Spleen (tissue), 11 donors: Measurements from ENCODE around the gene KRT10. TPM values are rescaled to one million over a fixed set of nuclear protein-coding genes. Genes with fewer than 3 reads are reported as not detected.

Experiments used
- DNase-seq: peaks from one replicate; pipeline ENCODE4 v3.0.0-alpha.2; 2020
- H3K27ac ChIP-seq, 8 donors: fragments of 200-600 bp; sonication (generic) in 7 of 8; 1 replicate in 4 of 8; 2 replicates in 4 of 8; pipeline versions ENCODE4 v1.5.0 to v1.8.0; 2016 to 2021; ENCODE audit warnings: inconsistent platforms in 4 of 8, mild to moderate bottlenecking in 4 of 8, moderate library complexity in 1 of 8
- H3K27me3 ChIP-seq, 7 donors: fragments of 200-600 bp; sonication (generic) in 6 of 7; replicated peaks in 1 of 7; 1 replicate in 4 of 7; 2 replicates in 3 of 7; pipeline versions ENCODE4 v1.5.0 to v1.8.0; 2016 to 2021; ENCODE audit warnings: inconsistent platforms in 3 of 7, mild to moderate bottlenecking in 1 of 7
- H3K36me3 ChIP-seq, 6 donors: fragments of 200-600 bp; sonication (generic) in 5 of 6; 1 replicate in 4 of 6; 2 replicates in 2 of 6; pipeline versions ENCODE4 v1.5.0 to v1.8.0; 2016 to 2021; ENCODE audit warnings: inconsistent platforms in 2 of 6
- H3K4me1 ChIP-seq, 6 donors: fragments of 200-600 bp; sonication (generic) in 5 of 6; 1 replicate in 3 of 6; 2 replicates in 3 of 6; pipeline versions ENCODE4 v1.5.0 to v1.8.0; 2016 to 2021; ENCODE audit warnings: inconsistent platforms in 3 of 6
- H3K4me3 ChIP-seq, 8 donors: fragments of 200-600 bp; sonication (generic) in 7 of 8; 1 replicate in 4 of 8; 2 replicates in 4 of 8; pipeline versions ENCODE4 v1.5.0 to v1.8.0; 2016 to 2021; ENCODE audit warnings: inconsistent platforms in 4 of 8, mild to moderate bottlenecking in 4 of 8, moderate library complexity in 2 of 8
- H3K9me3 ChIP-seq, 8 donors: fragments of 200-600 bp; sonication (generic) in 7 of 8; 1 replicate in 4 of 8; 2 replicates in 4 of 8; pipeline versions ENCODE4 v1.5.0 to v1.8.0; 2016 to 2021; ENCODE audit warnings: inconsistent platforms in 4 of 8
- CTCF ChIP-seq, 11 experiments: fragments of 200-600 bp in 7 of 11; fragments of 450-650 bp in 4 of 11; sonication (generic) in 4 of 11; IDR thresholded peaks in 8 of 11; conservative IDR thresholded peaks in 3 of 11; 1 replicate in 7 of 11; 2 replicates in 4 of 11; pipeline versions ENCODE4 v1.4.0 to v1.8.0; 2016 to 2021; ENCODE audit warnings: antibody characterized with exemption in 11 of 11, inconsistent platforms in 4 of 11, mild to moderate bottlenecking in 1 of 11
- POLR2A ChIP-seq, 3 donors: fragments of 450-650 bp; IDR thresholded peaks; one replicate each; pipeline ENCODE4 v1.5.1; 2017; ENCODE audit warnings: antibody characterized with exemption in 3 of 3, mild to moderate bottlenecking in 1 of 3
- POLR2AphosphoS5 ChIP-seq, 3 donors: sonication (generic); formaldehyde crosslinking; IDR thresholded peaks; one replicate each; pipeline ENCODE4 v1.5.1; 2017; ENCODE audit warnings: antibody characterized with exemption in 3 of 3
- whole genome bisulfite sequencing, 5 donors: extraction: QIAGEN DNeasy Blood & Tissue Kit in 3 of 5; methylation state at CpG; one replicate each; pipeline versions ENCODE4 v1.1.5 to v1.1.7; 2013 to 2018; 5-methylcytosine and 5-hydroxymethylcytosine counted together
- intact Hi-C: fragments of 100-400 bp; cut with DNase I; formaldehyde crosslinking; loops from one replicate; pipeline ENCODE4 v1.15.0; 2023; ENCODE audit warnings: low total_unique reads
- polyA plus RNA-seq, 3 donors: library from polyadenylated mRNA; stranded (reverse); fragments of 200-250 nt; gene quantifications; one replicate each; pipeline ENCODE4 v1.2.1, GENCODE V29; 2013
- total RNA-seq, 7 donors: library from RNA; depleted of rRNA in 3 of 7; stranded (reverse); fragments of >200 nt in 3 of 7; fragmentation: NEBNext Ultra II Directional in 4 of 7; extraction: Animal tissue kit (Norgen Biotek cat#: 25700) in 4 of 7; gene quantifications; one replicate each; pipeline versions ENCODE4 v1.1.0 to v1.2.1, GENCODE V29; 2016 to 2021
- donor health status: healthy with polysubstance abuse.
- donor health status: DM: no; HTN: no; CAD: no; lungs with moderate emphysema.
- donor health status: DM: no; HTN: no; CAD: no.
- donor health status: Bipolar disorder and iron deficiency.
- donor health status: healthy.
- donor health status: DM: no; HTN: no; CAD: no.
- donor health status: DM: yes; HTN: yes; CAD: no.

Gene KRT10
- total and polyA plus RNA-seq, 10 donors = 4.3 to 41.8 (median 27.7) TPM

- Histone ChIP-seq H3K9me3 (no peaks in the 10 kb centered on the region), H3K36me3 (peaks cover 0 to 9% (median 0%) of the 10 kb centered on the region in 6 donors), H3K27ac (no peak overlapping the region), H3K4me1 (no peaks in the 10 kb centered on the region), H3K4me3 (no peak overlapping the region), H3K27me3 (no peaks in the 10 kb centered on the region)
- DNase-seq = no peak
- TF ChIP-seq POLR2A (IDR thresholded peaks at IDR 0.05) (no peak), POLR2AphosphoS5 (IDR thresholded peaks at IDR 0.05) (no peak), CTCF (IDR thresholded peaks at IDR 0.05 in 8 of 11, conservative IDR thresholded peaks at IDR 0.05 in 3 of 11) (no peak)
- intact Hi-C loops = no loop called here
- WGBS, 5 donors = 64 to 84% (median 80%) methylated on average over 7 of the region's 7 CpGs
Observed at GRCh38 chr17:40827746-40828453, 5.5 kb upstream of the KRT10 start.

GRCh38 chr17:40825599-40825998 lies 3.2 kb upstream of the KRT10 start:
- 90 to 94% (median 93%) methylated on average over 2 of the region's 2 CpGs for WGBS, 5 donors
- no peak overlapping the region for H3K27ac ChIP-seq
- H3K4me1 ChIP-seq = peaks cover 0 to 5% (median 0%) of the 10 kb centered on the region in 6 donors
- no peak overlapping the region for H3K4me3 ChIP-seq
- no peaks in the 10 kb centered on the region for H3K27me3 ChIP-seq
- TF ChIP-seq CTCF (IDR thresholded peaks at IDR 0.05 in 8 of 11, conservative IDR thresholded peaks at IDR 0.05 in 3 of 11) (no peak), POLR2AphosphoS5 (IDR thresholded peaks at IDR 0.05) (no peak), POLR2A (IDR thresholded peaks at IDR 0.05) (no peak)
- no peak for DNase-seq
- H3K36me3 ChIP-seq = peaks cover 0 to 18% (median 0%) of the 10 kb centered on the region in 6 donors
- H3K9me3 ChIP-seq = no peaks in the 10 kb centered on the region
- intact Hi-C loops = no loop called here

- Histone ChIP-seq H3K27me3 (no peaks in the 10 kb centered on the region), H3K36me3 (peaks cover 0 to 18% (median 0%) of the 10 kb centered on the region in 6 donors), H3K9me3 (peaks cover 0 to 7% (median 0%) of the 10 kb centered on the region in 8 donors), H3K27ac (no peak overlapping the region), H3K4me3 (no peak overlapping the region), H3K4me1 (peaks cover 0 to 19% (median 8%) of the 10 kb centered on the region in 6 donors)
- intact Hi-C loops = no loop called here
- 91 to 100% (median 98%) methylated on average over 1 of the region's 1 CpG for WGBS, 5 donors
- DNase-seq = no peak
- TF ChIP-seq POLR2AphosphoS5 (IDR thresholded peaks at IDR 0.05) (no peak), CTCF (IDR thresholded peaks at IDR 0.05 in 8 of 11, conservative IDR thresholded peaks at IDR 0.05 in 3 of 11) (no peak)
Observed at GRCh38 chr17:40824015-40824832, 1.8 kb upstream of the KRT10 start.

- Histone ChIP-seq H3K27ac (no peak overlapping the region), H3K9me3 (peaks cover 0 to 13% (median 0%) of the 10 kb centered on the region in 8 donors), H3K27me3 (no peaks in the 10 kb centered on the region), H3K36me3 (peaks cover 0 to 26% (median 11%) of the 10 kb centered on the region in 6 donors), H3K4me3 (no peak overlapping the region), H3K4me1 (peaks cover 6 to 32% (median 18%) of the 10 kb centered on the region in 6 donors)
- no peak for DNase-seq
- intact Hi-C loops = no loop called here
- no peak for TF ChIP-seq CTCF (IDR thresholded peaks at IDR 0.05 in 8 of 11, conservative IDR thresholded peaks at IDR 0.05 in 3 of 11)
- no peak for TF ChIP-seq POLR2A (IDR thresholded peaks at IDR 0.05)
- no peak for TF ChIP-seq POLR2AphosphoS5 (IDR thresholded peaks at IDR 0.05)
Observed at GRCh38 chr17:40821536-40821935, 878 bp downstream of the KRT10 start.
